WTC11 (cell line): ENCODE results near the gene POC5. TPM values are rescaled to one million over a fixed set of nuclear protein-coding genes. Genes with fewer than 3 reads are reported as not detected.
A peak's percentile ranks its signal among the peaks of the same experiment; 100 is the strongest.

Experiments used
- ATAC-seq: fragments of 200-7000 bp; cut with Tn5 transposase; 2 replicates; pipeline ENCODE4 v1.10.0; 2021; ENCODE audit warnings: mild to moderate bottlenecking, moderate library complexity
- CTCF ChIA-PET: fragments of 300-600 bp; sonication (Branson Sonifier 250); formaldehyde crosslinking; loops from one replicate; lab custom pipeline; 2021; ENCODE audit warnings: antibody characterized with exemption; lab: Charles Lee
- POLR2A ChIA-PET: fragments of 350-600 bp; sonication (Branson Sonifier 250); formaldehyde crosslinking; loops from one replicate; lab custom pipeline; 2021; ENCODE audit warnings: antibody characterized with exemption; lab: Charles Lee
- DNase-seq: peaks from one replicate; pipeline ENCODE4 v3.0.0; 2021; ENCODE audit warnings: low spot score
- H3K27ac Mint-ChIP-seq: 2 replicates; pipeline ENCODE4 v1.8.0; 2021; ENCODE audit warnings: mixed read lengths
- H3K27me3 Mint-ChIP-seq: 2 replicates; pipeline ENCODE4 v1.8.0; 2021; ENCODE audit warnings: low read depth, mild to moderate bottlenecking, moderate library complexity, mixed read lengths
- H3K36me3 Mint-ChIP-seq: 2 replicates; pipeline ENCODE4 v1.8.0; 2021; ENCODE audit warnings: mixed read lengths
- H3K4me1 Mint-ChIP-seq: 2 replicates; pipeline ENCODE4 v1.8.0; 2022; ENCODE audit warnings: mixed read lengths
- H3K4me3 Mint-ChIP-seq: 2 replicates; pipeline ENCODE4 v1.8.0; 2021; ENCODE audit warnings: mild to moderate bottlenecking, moderate library complexity, mixed read lengths
- H3K9me3 Mint-ChIP-seq: 2 replicates; pipeline ENCODE4 v1.8.0; 2021; ENCODE audit warnings: mixed read lengths
- FOXP1 ChIP-seq: sonication (generic); formaldehyde crosslinking; IDR thresholded peaks from 2 replicates; pipeline ENCODE4 v1.8.0; 2022; ENCODE audit warnings: missing genetic modification reagents, mild to moderate bottlenecking, moderate library complexity, borderline replicate concordance
- GRHL2 ChIP-seq: fragments of 250-450 bp; sonication (Bioruptor Pico); IDR thresholded peaks from 2 replicates; pipeline ENCODE4 v1.8.0; 2022; ENCODE audit warnings: mild to moderate bottlenecking, moderate library complexity; ENCODE audit not compliant: insufficient replicate concordance, severe bottlenecking
- HMGA2 ChIP-seq: fragments of 250-450 bp; sonication (Bioruptor Pico); IDR thresholded peaks from 2 replicates; pipeline ENCODE4 v1.4.0; 2021; ENCODE audit warnings: mild to moderate bottlenecking, moderate library complexity
- JAZF1 ChIP-seq: fragments of 250-450 bp; sonication (Bioruptor Pico); IDR thresholded peaks from 2 replicates; pipeline ENCODE4 v1.9.0; 2021; ENCODE audit warnings: moderate library complexity, mild to moderate bottlenecking, inconsistent platforms
- JUN ChIP-seq: sonication (generic); formaldehyde crosslinking; IDR thresholded peaks from 2 replicates; pipeline ENCODE4 v1.8.0; 2023; ENCODE audit warnings: mild to moderate bottlenecking, missing genetic modification reagents
- NFATC4 ChIP-seq: fragments of 250-450 bp; sonication (Bioruptor Pico); IDR thresholded peaks from 2 replicates; pipeline ENCODE4 v1.9.0; 2021; ENCODE audit warnings: mild to moderate bottlenecking
- RORB ChIP-seq: fragments of 250-450 bp; sonication (Bioruptor Pico); IDR thresholded peaks from 2 replicates; pipeline ENCODE4 v1.9.0; 2021; ENCODE audit warnings: mild to moderate bottlenecking
- TCF7 ChIP-seq: sonication (generic); formaldehyde crosslinking; IDR thresholded peaks from 2 replicates; pipeline ENCODE4 v1.8.0; 2022; ENCODE audit warnings: mild to moderate bottlenecking, low read depth, missing genetic modification reagents, moderate library complexity
- TEAD1 ChIP-seq: sonication (generic); formaldehyde crosslinking; IDR thresholded peaks from 2 replicates; pipeline ENCODE4 v1.8.0; 2022; ENCODE audit warnings: mild to moderate bottlenecking, missing genetic modification reagents
- TP53 ChIP-seq: sonication (generic); formaldehyde crosslinking; IDR thresholded peaks from 2 replicates; pipeline ENCODE4 v1.8.1; 2023; ENCODE audit warnings: mild to moderate bottlenecking, missing genetic modification reagents
- ZNF416 ChIP-seq: fragments of 250-450 bp; sonication (Bioruptor Pico); IDR thresholded peaks from 2 replicates; pipeline ENCODE4 v1.9.0; 2021; ENCODE audit warnings: mild to moderate bottlenecking, inconsistent platforms
- ZNF671 ChIP-seq: fragments of 250-450 bp; sonication (Bioruptor Pico); IDR thresholded peaks from 2 replicates; pipeline ENCODE4 v1.8.0; 2021; ENCODE audit warnings: mild to moderate bottlenecking
- total RNA-seq: library from RNA; stranded (reverse); gene quantifications from 3 replicates; pipeline ENCODE4 v1.2.3, GENCODE V29; 2021
- TF ChIP-seq, protein P1 (sequence below): sonication (generic); formaldehyde crosslinking; IDR thresholded peaks from 2 replicates; pipeline ENCODE4 v1.8.1; 2023; ENCODE audit warnings: mild to moderate bottlenecking, missing genetic modification reagents
- TF ChIP-seq, protein P2 (sequence below): fragments of 250-450 bp; sonication (Bioruptor Pico); IDR thresholded peaks from 2 replicates; pipeline ENCODE4 v1.9.0; 2021; ENCODE audit warnings: mild to moderate bottlenecking, borderline replicate concordance
- TF ChIP-seq, protein P3 (sequence below): sonication (generic); formaldehyde crosslinking; IDR thresholded peaks from 2 replicates; pipeline ENCODE4 v1.8.0; 2022; ENCODE audit warnings: mild to moderate bottlenecking, missing genetic modification reagents
- TF ChIP-seq, protein P4 (sequence below): sonication (generic); formaldehyde crosslinking; IDR thresholded peaks from 2 replicates; pipeline ENCODE4 v1.8.1; 2023; ENCODE audit warnings: mild to moderate bottlenecking, missing genetic modification reagents
- TF ChIP-seq, protein P5 (sequence below): sonication (generic); formaldehyde crosslinking; IDR thresholded peaks from 2 replicates; pipeline ENCODE4 v1.8.1; 2022; ENCODE audit warnings: low read depth, missing genetic modification reagents, borderline replicate concordance
- TF ChIP-seq, protein P6 (sequence below): fragments of 250-450 bp; sonication (Bioruptor Pico); conservative IDR thresholded peaks from 2 replicates; pipeline ENCODE4 v1.9.0; 2021; ENCODE audit warnings: mild to moderate bottlenecking

Gene POC5
- total RNA-seq, 1 experiment from 2014 or later: 13.4 TPM

DNA sequence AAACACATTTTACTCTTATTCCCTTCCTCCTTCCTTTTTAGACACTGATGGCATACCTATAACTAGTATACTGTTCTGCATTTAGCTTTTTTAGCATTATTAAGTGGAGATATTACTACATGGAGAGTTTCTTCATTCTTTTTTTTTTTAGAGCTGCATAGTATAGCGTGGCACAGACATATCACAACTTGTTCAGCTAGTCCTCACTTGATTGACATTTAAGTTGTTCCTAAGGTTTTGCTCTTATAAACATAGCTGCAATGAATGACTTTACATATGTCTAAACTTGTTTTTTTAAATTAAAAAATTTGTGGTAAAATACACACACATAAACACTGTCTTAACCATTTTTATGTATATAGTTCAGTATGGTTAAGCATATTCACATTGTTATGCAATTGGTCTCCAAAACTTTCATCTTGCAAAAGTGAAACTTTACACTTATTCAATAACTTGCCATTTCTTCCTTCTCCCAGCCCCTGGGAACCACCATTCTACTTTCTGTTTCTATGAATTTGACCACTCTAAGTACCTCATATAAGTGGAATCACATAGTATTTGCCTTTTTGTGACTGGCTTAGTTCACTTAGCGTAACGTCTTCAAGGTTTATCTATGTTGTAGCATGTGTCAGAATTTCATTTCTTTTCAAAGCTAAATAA lies 57.3 kb downstream of the POC5 start:
- DNase-seq (no peak), ATAC-seq (no peak)
- Mint-ChIP-seq H3K4me3 (no peak overlapping the region), H3K4me1 (peaks cover 13% of the 10 kb centered on the region), H3K9me3 (no peaks in the 10 kb centered on the region), H3K27ac (no peak overlapping the region), H3K27me3 (no peaks in the 10 kb centered on the region), H3K36me3 (no peaks in the 10 kb centered on the region)
- POLR2A ChIA-PET: no interaction called here
- TF ChIP-seq NFATC4 (CRISPR knock-in tag): no peak
- no peak for TF ChIP-seq RORB (CRISPR knock-in tag)
- TF ChIP-seq, protein P1, sequence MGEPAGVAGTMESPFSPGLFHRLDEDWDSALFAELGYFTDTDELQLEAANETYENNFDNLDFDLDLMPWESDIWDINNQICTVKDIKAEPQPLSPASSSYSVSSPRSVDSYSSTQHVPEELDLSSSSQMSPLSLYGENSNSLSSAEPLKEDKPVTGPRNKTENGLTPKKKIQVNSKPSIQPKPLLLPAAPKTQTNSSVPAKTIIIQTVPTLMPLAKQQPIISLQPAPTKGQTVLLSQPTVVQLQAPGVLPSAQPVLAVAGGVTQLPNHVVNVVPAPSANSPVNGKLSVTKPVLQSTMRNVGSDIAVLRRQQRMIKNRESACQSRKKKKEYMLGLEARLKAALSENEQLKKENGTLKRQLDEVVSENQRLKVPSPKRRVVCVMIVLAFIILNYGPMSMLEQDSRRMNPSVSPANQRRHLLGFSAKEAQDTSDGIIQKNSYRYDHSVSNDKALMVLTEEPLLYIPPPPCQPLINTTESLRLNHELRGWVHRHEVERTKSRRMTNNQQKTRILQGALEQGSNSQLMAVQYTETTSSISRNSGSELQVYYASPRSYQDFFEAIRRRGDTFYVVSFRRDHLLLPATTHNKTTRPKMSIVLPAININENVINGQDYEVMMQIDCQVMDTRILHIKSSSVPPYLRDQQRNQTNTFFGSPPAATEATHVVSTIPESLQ (CRISPR knock-in tag): no peak
- TF ChIP-seq FOXP1 (CRISPR knock-in tag): no peak
- TF ChIP-seq, protein P2, sequence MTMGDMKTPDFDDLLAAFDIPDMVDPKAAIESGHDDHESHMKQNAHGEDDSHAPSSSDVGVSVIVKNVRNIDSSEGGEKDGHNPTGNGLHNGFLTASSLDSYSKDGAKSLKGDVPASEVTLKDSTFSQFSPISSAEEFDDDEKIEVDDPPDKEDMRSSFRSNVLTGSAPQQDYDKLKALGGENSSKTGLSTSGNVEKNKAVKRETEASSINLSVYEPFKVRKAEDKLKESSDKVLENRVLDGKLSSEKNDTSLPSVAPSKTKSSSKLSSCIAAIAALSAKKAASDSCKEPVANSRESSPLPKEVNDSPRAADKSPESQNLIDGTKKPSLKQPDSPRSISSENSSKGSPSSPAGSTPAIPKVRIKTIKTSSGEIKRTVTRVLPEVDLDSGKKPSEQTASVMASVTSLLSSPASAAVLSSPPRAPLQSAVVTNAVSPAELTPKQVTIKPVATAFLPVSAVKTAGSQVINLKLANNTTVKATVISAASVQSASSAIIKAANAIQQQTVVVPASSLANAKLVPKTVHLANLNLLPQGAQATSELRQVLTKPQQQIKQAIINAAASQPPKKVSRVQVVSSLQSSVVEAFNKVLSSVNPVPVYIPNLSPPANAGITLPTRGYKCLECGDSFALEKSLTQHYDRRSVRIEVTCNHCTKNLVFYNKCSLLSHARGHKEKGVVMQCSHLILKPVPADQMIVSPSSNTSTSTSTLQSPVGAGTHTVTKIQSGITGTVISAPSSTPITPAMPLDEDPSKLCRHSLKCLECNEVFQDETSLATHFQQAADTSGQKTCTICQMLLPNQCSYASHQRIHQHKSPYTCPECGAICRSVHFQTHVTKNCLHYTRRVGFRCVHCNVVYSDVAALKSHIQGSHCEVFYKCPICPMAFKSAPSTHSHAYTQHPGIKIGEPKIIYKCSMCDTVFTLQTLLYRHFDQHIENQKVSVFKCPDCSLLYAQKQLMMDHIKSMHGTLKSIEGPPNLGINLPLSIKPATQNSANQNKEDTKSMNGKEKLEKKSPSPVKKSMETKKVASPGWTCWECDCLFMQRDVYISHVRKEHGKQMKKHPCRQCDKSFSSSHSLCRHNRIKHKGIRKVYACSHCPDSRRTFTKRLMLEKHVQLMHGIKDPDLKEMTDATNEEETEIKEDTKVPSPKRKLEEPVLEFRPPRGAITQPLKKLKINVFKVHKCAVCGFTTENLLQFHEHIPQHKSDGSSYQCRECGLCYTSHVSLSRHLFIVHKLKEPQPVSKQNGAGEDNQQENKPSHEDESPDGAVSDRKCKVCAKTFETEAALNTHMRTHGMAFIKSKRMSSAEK: no peak
- TF ChIP-seq, protein P3, sequence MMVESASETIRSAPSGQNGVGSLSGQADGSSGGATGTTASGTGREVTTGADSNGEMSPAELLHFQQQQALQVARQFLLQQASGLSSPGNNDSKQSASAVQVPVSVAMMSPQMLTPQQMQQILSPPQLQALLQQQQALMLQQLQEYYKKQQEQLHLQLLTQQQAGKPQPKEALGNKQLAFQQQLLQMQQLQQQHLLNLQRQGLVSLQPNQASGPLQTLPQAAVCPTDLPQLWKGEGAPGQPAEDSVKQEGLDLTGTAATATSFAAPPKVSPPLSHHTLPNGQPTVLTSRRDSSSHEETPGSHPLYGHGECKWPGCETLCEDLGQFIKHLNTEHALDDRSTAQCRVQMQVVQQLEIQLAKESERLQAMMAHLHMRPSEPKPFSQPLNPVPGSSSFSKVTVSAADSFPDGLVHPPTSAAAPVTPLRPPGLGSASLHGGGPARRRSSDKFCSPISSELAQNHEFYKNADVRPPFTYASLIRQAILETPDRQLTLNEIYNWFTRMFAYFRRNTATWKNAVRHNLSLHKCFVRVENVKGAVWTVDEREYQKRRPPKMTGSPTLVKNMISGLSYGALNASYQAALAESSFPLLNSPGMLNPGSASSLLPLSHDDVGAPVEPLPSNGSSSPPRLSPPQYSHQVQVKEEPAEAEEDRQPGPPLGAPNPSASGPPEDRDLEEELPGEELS (CRISPR knock-in tag): no peak
- no peak for TF ChIP-seq JUN (CRISPR knock-in tag)
- CTCF ChIA-PET: no interaction called here

DNA sequence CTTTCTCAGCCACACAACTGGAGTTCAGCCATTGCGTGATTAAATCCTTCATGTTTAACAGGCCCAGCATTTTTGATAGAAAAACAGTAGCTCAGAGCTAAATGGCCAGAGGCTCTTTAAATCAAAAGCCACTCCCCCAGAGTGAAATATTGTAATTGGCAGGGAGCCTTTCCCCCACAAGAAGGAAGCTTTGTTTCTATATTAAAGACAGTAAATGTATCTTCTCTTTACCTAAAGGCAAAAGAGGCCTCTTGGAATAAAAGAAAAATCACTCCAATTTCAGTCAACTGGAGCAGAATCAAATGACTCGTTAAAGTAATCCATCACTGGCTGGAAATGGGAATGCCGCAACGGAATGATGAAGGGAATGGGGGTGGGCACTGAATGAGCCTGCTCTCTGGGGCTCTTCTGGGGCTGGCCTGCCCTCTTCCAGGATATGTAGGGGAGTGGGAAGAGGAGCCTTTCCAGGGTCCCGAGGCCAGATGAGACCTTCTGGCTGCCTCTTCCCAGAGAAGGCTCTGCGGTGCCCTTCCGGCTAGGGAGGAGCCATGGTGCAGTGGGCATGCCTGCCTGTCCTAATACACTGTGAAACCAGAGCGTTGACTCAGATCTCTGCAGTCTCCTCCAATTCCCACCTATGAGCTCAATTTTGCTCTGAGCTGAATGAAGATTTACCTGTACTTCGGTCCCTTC lies 60.8 kb downstream of the POC5 start:
- no peak for TF ChIP-seq GRHL2 (CRISPR knock-in tag)
- no peak for TF ChIP-seq ZNF416
- no peak for TF ChIP-seq HMGA2 (CRISPR knock-in tag)
- TF ChIP-seq, protein P4, sequence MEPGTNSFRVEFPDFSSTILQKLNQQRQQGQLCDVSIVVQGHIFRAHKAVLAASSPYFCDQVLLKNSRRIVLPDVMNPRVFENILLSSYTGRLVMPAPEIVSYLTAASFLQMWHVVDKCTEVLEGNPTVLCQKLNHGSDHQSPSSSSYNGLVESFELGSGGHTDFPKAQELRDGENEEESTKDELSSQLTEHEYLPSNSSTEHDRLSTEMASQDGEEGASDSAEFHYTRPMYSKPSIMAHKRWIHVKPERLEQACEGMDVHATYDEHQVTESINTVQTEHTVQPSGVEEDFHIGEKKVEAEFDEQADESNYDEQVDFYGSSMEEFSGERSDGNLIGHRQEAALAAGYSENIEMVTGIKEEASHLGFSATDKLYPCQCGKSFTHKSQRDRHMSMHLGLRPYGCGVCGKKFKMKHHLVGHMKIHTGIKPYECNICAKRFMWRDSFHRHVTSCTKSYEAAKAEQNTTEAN (CRISPR knock-in tag): no peak
- TF ChIP-seq ZNF671 (CRISPR knock-in tag): no peak
- TF ChIP-seq, protein P5, sequence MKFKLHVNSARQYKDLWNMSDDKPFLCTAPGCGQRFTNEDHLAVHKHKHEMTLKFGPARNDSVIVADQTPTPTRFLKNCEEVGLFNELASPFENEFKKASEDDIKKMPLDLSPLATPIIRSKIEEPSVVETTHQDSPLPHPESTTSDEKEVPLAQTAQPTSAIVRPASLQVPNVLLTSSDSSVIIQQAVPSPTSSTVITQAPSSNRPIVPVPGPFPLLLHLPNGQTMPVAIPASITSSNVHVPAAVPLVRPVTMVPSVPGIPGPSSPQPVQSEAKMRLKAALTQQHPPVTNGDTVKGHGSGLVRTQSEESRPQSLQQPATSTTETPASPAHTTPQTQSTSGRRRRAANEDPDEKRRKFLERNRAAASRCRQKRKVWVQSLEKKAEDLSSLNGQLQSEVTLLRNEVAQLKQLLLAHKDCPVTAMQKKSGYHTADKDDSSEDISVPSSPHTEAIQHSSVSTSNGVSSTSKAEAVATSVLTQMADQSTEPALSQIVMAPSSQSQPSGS (CRISPR knock-in tag): no peak
- no peak for TF ChIP-seq TP53 (CRISPR knock-in tag)
- no peak for TF ChIP-seq TEAD1 (CRISPR knock-in tag)
- no peak for TF ChIP-seq TCF7 (CRISPR knock-in tag)
- TF ChIP-seq, protein P6, sequence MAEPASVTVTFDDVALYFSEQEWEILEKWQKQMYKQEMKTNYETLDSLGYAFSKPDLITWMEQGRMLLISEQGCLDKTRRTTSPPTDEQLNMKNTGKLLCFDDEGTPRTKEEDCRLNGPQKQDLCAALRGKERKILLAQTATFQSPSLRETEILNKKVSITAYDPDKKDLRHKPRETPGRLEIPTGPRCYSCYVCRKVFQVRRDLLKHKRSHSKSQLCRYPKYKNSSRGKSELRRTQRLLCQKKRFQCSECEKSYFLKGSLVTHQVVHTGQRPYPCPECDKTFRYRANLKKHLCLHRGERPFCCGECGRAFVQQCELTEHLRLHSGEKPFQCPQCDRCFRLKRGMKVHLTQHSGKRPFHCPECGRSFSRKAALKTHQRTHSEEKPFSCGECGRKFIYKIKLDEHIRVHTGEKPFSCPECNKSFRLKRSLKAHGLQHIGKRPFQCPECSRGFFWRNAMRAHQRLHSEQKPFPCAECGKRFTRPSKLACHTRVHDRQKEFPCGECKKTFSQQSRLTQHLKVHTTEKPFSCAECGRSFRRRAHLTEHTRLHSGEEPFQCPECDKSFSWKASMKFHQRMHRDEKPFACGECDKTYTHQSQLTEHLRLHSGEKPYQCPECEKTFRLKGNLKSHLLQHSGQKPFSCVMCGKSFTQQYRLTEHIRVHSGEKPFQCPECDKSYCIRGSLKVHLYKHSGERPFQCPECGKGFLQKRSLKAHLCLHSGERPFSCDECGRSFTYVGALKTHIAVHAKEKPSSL (CRISPR knock-in tag): no peak
- no peak for TF ChIP-seq JAZF1 (CRISPR knock-in tag)
- CTCF ChIA-PET: interaction anchor here (0.6 kb wide), 1 partner anchor 77 kb away, joined by 3 read pairs; no protein-coding TSS in a partner anchor
- H3K27ac Mint-ChIP-seq: no peak overlapping the region
- POLR2A ChIA-PET: interaction anchor here (1.2 kb wide), 1 partner anchor 13 kb away, joined by 3 read pairs; no protein-coding TSS in a partner anchor
- peaks cover 23% of the 10 kb centered on the region for H3K4me1 Mint-ChIP-seq
- no peaks in the 10 kb centered on the region for H3K27me3 Mint-ChIP-seq
- no peak overlapping the region for H3K4me3 Mint-ChIP-seq
- ATAC-seq: peak; percentile 73
- no peak for DNase-seq
- H3K9me3 Mint-ChIP-seq: no peaks in the 10 kb centered on the region
- no peaks in the 10 kb centered on the region for H3K36me3 Mint-ChIP-seq
